Renal pelvis (tissue), 12 donors: ENCODE data around the gene HS3ST2. TPM values are rescaled to one million over a fixed set of nuclear protein-coding genes. Genes with fewer than 3 reads are reported as not detected.
A peak's percentile ranks its signal among the peaks of the same experiment; 100 is the strongest.

Experiments
- DNase-seq: peaks from one replicate; pipeline ENCODE4 v3.0.0-alpha.2; 2013
- long read RNA-seq, 16 experiments: transcript quantifications; one replicate each; lab custom pipeline, GENCODE V29; 2026
- polyA plus RNA-seq, 3 donors: library from polyadenylated mRNA; unstranded; fragments of 120-200 nt; gene quantifications; one replicate each; pipeline ENCODE4 v1.2.1, GENCODE V29; 2013; ENCODE audit not compliant: insufficient read length in 3 of 3

Gene HS3ST2
- polyA plus RNA-seq, result under 1 TPM; 0.10 to 0.19 (median 0.17) TPM
- long read RNA-seq, donor 1, result 0 reads
- long read RNA-seq, donor 2, result 0 reads
- long read RNA-seq, donor 3, result 0 reads
- long read RNA-seq, donor 4, result 0 reads
- long read RNA-seq, donor 5, result 0 reads
- long read RNA-seq, donor 6, result 0 reads
- long read RNA-seq, donor 7, result 0 reads
- long read RNA-seq, donor 8, partial matches to known transcripts, result 0 of 1 reads
- long read RNA-seq, donor 8, other reads (novel, unspliced or antisense), result 0 of 1 reads
- long read RNA-seq, donor 9, result 0 reads
- long read RNA-seq, donor 10, result 0 reads
- long read RNA-seq, donor 11, result 0 reads
- long read RNA-seq, donor 12, result 0 reads
- long read RNA-seq, donor 13, result 0 reads
- long read RNA-seq, donor 14, result 0 reads
- long read RNA-seq, donor 15, result 0 reads
- long read RNA-seq, donor 16, result 0 reads

DNA sequence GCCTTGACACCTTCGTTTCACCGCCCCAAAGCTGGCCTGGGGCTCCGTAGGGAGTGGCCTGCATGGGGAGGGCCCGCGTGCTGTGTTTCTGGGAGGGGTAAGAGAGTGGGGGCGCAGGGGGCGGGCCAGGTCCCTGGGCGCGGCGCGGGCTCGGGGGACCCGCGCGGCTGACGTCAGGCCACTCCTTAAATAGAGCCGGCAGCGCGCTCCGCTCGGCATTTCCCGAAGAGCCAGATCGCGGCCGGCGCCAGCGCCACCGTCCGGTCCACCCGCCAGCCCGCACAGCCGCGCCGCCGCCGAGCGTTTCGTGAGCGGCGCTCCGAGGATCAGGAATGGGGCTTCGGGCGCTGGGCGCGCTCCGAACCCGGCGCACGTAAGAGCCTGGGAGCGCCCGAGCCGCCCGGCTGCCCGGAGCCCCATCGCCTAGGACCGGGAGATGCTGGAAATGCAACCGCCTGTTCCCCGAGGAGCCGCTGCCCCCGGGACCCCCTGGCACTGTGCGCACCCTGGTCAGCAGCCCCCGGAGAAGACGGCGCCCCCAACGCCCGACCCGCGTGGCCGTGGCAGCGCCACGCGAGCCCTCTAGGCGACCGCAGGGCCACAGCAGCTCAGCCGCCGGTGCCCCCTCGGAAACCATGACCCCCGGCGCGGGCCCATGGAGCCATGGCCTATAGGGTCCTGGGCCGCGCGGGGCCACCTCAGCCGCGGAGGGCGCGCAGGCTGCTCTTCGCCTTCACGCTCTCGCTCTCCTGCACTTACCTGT is at the start of gene HS3ST2:
Gene HS3ST2, plus strand, starts transcription at position 215 of the 763 bp plus-strand sequence. Its CDS starts 449 bp downstream, at position 664.
- peak; percentile 37 for DNase-seq

- DNase-seq, result no peak
Measured at GRCh38 chr16:22764662-22765327, 49.2 kb upstream of the HS3ST2 start.

DNA sequence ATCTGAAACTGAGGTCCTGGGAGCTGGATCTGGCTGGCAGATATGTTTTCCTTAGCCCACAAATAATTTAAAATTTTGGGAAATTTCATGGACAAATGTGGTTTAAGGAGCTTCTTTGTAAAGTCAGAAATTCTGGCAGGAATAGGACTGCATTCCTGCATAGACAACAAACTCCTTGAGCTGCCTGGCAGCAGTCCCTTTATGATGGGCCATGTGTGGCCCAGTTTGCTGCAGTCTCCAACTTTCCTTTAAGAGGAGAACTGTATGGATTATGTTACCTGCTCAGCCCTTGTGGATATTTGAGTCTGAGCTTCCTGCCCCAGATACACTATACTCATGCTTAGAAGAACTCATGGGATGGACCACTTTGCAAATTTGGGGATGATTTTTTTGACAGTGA is 48.5 kb upstream of the HS3ST2 start:
- DNase-seq, result no peak

DNA sequence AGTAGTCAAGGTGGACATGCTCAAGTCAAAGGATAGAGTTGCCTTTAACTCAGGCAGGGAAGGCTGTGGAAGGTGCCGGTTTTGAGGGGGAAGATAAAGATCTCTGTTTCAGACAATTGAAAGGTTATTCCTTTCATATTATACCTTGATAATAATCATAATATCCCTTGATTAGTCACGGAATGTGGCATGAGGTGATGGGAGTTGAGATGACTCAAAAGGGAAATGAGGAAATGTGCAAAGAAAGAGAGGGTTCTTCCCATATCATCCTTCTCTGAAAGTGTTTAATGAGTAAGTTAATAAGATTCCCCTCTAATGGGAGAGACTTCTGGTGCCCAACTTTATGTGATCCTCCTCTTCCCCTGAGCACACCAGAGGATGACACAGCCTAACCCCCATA is 43.1 kb upstream of the HS3ST2 start:
- no peak for DNase-seq

- no peak for DNase-seq
Measured at GRCh38 chr16:22771551-22771950, 42.4 kb upstream of the HS3ST2 start.

DNA sequence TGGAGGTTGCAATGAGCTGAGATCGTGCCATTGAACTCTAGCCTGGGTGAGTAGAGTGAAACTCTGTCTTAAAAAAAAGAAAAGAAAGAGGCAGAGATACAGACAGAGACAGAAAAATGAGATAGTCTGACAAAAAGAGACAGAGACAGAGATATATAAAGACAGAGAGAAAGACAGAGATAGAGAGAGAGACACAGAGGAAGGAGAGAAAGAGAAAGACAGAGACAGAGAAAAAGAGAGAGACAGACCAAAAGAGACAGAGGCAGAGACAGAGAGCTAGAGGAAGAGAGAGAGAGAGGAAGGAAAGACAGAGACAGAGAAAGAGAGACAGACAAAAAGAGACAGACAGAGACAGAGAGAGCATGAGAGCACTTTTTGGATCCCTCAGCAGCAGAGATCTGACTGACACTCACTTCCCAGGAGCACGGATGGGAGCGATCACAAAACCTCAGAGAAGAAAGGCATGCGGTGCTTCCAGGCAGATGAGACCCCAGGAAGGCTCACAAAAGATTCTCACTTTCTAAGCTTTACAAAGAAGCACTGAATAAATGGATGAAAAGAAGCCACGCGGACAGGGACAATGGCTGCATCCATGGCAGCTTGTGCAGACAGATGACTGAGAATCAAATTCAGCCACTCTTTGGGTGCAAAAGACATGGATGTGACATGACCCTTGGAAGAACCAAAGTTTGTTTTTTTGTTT is 38.6 kb upstream of the HS3ST2 start:
- no peak for DNase-seq

- no peak for DNase-seq
Measured at GRCh38 chr16:22781480-22781879, 32.5 kb upstream of the HS3ST2 start.

GRCh38 chr16:22782314-22782713 is 31.6 kb upstream of the HS3ST2 start:
- DNase-seq, result no peak

- no peak for DNase-seq
Measured at GRCh38 chr16:22784690-22785214, 29.2 kb upstream of the HS3ST2 start.

DNA sequence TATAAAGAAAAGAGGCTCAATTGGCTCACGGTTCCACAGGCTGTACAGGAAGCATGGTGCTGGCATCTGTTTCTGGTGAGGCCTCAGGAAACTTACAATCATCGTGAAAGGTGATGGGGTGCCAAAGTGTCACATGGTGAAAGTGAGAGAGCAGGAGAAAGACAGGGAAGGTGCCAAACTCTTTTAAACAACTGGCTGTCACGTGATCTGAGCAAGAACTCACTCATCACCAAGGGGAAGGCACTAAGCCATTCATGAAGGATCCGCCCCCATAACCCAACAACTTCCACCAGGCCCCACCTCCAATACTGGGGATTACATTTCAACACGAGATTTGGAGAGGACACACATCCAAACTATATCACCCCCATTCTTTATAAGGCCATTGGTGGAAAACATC is 28.4 kb upstream of the HS3ST2 start:
- DNase-seq, result no peak

DNA sequence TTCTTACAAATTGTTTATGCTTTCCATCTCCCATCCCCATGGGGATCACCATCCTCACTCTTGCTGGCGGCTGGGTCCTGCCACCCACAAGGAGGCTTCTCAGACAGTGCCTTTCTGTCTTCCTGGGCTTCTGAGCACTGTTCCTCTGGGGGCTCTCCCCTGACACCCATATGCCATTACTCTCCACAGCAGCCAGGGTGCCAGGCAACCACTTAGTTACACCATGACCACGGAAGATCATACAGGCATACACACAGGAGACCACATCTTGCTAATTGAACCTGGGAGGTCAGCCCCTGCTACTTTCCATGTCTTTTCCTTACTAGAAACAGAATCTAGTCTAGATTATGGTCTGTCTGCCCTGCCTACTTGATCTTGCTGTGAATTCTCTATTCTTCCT is 27.7 kb upstream of the HS3ST2 start:
- no peak for DNase-seq

DNA sequence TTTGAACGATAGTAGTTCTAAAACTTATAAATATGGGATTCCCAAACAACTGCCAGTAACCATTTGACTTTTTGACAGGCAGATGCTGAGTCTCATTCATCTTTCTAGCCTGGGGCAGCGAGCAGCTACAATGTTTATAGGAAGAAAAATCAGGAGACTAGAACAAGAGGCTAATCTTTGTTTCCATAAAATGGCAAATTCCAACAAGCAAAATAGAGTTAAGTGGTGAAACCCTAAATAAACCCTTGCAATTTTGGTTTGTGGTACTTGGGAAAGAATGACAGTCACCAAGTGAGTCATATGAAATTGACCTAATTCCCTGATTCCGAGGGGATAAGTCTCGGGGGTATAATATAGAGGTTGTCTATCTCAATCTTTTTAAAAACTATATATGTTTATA is 27.3 kb upstream of the HS3ST2 start:
- DNase-seq, result no peak

DNA sequence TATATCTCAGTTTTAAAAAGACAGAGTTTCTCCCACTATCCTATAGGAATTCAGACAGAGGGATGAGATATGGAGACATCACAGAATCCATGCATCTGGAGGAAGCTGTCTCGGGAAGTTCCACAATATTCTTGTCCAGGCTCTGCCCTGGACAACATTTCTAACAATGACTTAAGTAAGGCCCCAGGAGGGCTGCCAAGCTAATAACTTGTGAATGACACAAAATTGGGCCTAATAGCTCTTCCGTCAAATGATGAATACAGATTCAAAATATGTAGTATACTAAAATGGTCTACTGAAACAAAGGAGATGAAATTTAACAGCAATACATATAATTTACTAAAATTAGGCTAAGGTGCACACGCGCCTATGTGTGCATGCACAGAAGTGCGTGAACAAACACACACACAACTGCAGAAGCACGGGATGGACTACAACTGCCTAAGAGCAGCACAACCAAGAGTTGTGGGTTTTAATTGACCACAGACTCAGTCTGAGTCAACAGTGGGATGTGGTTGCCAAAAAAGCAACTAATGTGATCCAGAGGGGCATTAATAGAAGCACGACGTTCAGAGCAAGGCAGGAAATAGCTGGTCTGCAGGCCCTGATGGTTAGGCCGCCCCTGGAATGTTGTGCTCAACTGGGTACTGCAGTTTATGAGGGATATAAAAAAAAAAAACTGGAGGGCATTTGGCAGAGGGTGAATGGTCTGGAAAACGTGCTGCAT is 26.3 kb upstream of the HS3ST2 start:
- DNase-seq, result no peak

GRCh38 chr16:22788193-22788530 is 25.8 kb upstream of the HS3ST2 start:
- no peak for DNase-seq

GRCh38 chr16:22789281-22789945 is 24.5 kb upstream of the HS3ST2 start:
- DNase-seq, result no peak

DNA sequence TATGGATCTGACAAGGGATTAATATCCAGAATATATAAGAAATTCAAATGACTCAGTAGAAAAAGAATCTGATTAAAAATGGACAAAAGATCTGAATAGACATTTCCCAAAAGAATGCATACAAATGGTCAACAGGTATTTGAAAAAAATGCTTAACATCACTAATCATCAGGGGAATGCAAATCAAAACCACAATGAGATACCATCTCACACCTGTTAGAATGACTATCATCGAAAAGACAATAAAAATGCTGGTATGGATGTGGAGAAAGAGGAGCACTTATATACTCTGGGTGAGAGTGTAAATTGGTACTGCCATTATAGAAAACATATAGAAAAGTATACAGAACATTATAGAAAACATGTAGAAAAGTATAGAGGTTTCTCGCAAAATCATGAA is 16.4 kb upstream of the HS3ST2 start:
- no peak for DNase-seq

DNA sequence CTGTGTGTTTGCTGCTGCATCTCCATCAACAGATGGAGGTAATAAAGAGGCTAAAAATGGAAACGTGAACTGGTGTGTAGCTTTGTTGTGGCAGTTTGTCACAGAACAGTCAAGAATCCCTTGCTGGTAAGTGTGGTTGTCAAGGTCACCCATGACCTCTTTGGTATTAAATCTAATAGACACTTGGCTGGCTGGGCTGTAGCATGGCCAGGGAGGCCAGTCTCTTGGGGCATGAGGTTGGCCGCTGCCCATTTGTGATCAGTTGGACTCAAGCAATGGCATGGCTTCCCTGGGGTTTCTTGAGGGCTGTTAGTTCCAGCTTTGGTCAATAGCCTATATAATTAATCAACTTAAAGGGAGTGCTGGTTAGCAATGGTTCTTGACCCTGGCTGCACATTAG is 14.8 kb upstream of the HS3ST2 start:
- no peak for DNase-seq

GRCh38 chr16:22804893-22805292 is 9.1 kb upstream of the HS3ST2 start:
- DNase-seq, result no peak

- DNase-seq, result no peak
Measured at GRCh38 chr16:22805326-22805725, 8.6 kb upstream of the HS3ST2 start.

- DNase-seq, result no peak
Measured at GRCh38 chr16:22806811-22807210, 7.2 kb upstream of the HS3ST2 start.

DNA sequence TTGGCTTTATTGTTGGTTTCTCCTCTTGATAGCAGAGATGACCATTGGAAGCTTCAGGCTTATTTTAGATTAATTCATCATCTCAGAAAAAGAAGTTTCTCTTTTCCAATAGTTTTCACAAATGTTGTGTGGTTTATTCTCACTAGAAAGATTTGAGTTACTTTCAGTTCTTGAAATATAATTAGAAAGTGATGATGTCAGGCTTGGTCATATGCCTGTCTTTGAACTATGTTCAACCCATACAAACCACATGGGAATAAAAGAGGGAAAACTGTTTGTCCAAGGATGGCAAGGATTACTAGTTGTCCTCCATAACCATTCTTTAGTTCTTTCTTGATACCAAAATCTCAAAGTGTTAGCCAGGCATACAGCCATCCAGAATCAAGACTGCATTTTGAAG is 3.7 kb upstream of the HS3ST2 start:
- DNase-seq, result no peak
